Upper lobe of left lung (tissue), 4 donors: ENCODE results near the gene HEATR5A.

Experiments used
- CTCF ChIP-seq, 6 experiments: fragments of 450-650 bp in 4 of 6; fragments of 200-600 bp in 2 of 6; sonication (generic) in 2 of 6; IDR thresholded peaks; one replicate each; pipeline ENCODE4 v1.5.1; 2016 to 2019; ENCODE audit warnings: antibody characterized with exemption in 6 of 6
- EP300 ChIP-seq, 4 donors: sonication (generic); formaldehyde crosslinking; IDR thresholded peaks; one replicate each; pipeline ENCODE4 v1.5.1; 2017; ENCODE audit warnings: antibody characterized with exemption in 4 of 4, control low read depth in 2 of 4
- POLR2A ChIP-seq, 4 donors: fragments of 450-650 bp; IDR thresholded peaks; one replicate each; pipeline ENCODE4 v1.5.1; 2016 to 2017; ENCODE audit warnings: antibody characterized with exemption in 4 of 4, mild to moderate bottlenecking in 2 of 4
- POLR2AphosphoS5 ChIP-seq, 2 donors: sonication (generic); formaldehyde crosslinking; IDR thresholded peaks; one replicate each; pipeline ENCODE4 v1.5.1; 2017; ENCODE audit warnings: antibody characterized with exemption in 2 of 2

- TF ChIP-seq CTCF (IDR thresholded peaks at IDR 0.05) (no peak), POLR2A (IDR thresholded peaks at IDR 0.05) (no peak), POLR2AphosphoS5 (IDR thresholded peaks at IDR 0.05) (no peak), EP300 (IDR thresholded peaks at IDR 0.05) (no peak)
These were observed 38.1 kb downstream of the HEATR5A start for GRCh38 chr14:31382221-31382620.
